ENCODE results near the gene RPL21.

The RPL21 gene

GRCh38 chr13:27300941-27301586, 49.7 kb downstream of the RPL21 start:
- TF ChIP-seq ZFX (IDR thresholded peaks at IDR 0.05; ENCODE audit: borderline replicate concordance): no peak
- TF ChIP-seq CTCF (IDR thresholded peaks at IDR 0.05): no peak
- no peak overlapping the region for H3K27ac ChIP-seq

GRCh38 chr13:27302643-27303262, 51.4 kb downstream of the RPL21 start:
- TF ChIP-seq CTCF (IDR thresholded peaks at IDR 0.05) (no peak), ZFX (IDR thresholded peaks at IDR 0.05; ENCODE audit: borderline replicate concordance) (no peak)

GRCh38 chr13:27304099-27304498, 52.7 kb downstream of the RPL21 start:
- H3K27ac ChIP-seq: no peak overlapping the region
- TF ChIP-seq ZFX (IDR thresholded peaks at IDR 0.05; ENCODE audit: borderline replicate concordance): no peak
- TF ChIP-seq CTCF (IDR thresholded peaks at IDR 0.05): no peak

More at GRCh38 chr13:27302643-27303262, 51.4 kb downstream of the RPL21 start:
- H3K27ac ChIP-seq: no peak overlapping the region

- TF ChIP-seq ZFX (IDR thresholded peaks at IDR 0.05; ENCODE audit: borderline replicate concordance) (no peak), CTCF (IDR thresholded peaks at IDR 0.05) (no peak)
- H3K27ac ChIP-seq: no peak overlapping the region
Observed at GRCh38 chr13:27304611-27305010, 53.3 kb downstream of the RPL21 start.
